GM21423 (cell line): ENCODE results near the gene BECN2.
A peak's percentile ranks its signal among the peaks of the same experiment; 100 is the strongest.
"Not testable (repeated sequence)": the region's sequence is repeated elsewhere in the genome, so short reads cannot be mapped to it uniquely, and the experiment has no call there.

ENCODE experiments used
- ATAC-seq: cut with Tn5 transposase; IDR thresholded peaks from one replicate; pipeline ENCODE4 v1.9.1; 2021; ENCODE audit warnings: mild to moderate bottlenecking, moderate library complexity; ENCODE audit not compliant: unreplicated experiment

Gene BECN2

GRCh38 chr1:241979071-241979470, 21.5 kb downstream of the BECN2 start:
- no peak for ATAC-seq

- ATAC-seq, result no peak
Measured at GRCh38 chr1:241979926-241980325, 22.4 kb downstream of the BECN2 start.

- no peak for ATAC-seq
Measured at GRCh38 chr1:241985787-241986186, 28.2 kb downstream of the BECN2 start.

- not testable (repeated sequence) for ATAC-seq
Measured at GRCh38 chr1:241988389-241988930, 30.9 kb downstream of the BECN2 start.

- ATAC-seq, result no peak
Measured at GRCh38 chr1:241990040-241990439, 32.5 kb downstream of the BECN2 start.

- ATAC-seq, result no peak
Measured at GRCh38 chr1:241992734-241993133, 35.2 kb downstream of the BECN2 start.

- ATAC-seq, result no peak
Measured at GRCh38 chr1:241994171-241994570, 36.6 kb downstream of the BECN2 start.

- no peak for ATAC-seq
Measured at GRCh38 chr1:241997401-241997998, 39.9 kb downstream of the BECN2 start.

- ATAC-seq, result peak; percentile 83
Measured at GRCh38 chr1:241998412-241998921, 40.9 kb downstream of the BECN2 start.

GRCh38 chr1:241999026-241999425, 41.5 kb downstream of the BECN2 start, which contains the start of gene MAP1LC3C:
Gene MAP1LC3C, minus strand, starts transcription at chr1:241999098. Its CDS starts 90 bp downstream, at chr1:241999008.
- ATAC-seq, result no peak

GRCh38 chr1:242000434-242000833, 42.9 kb downstream of the BECN2 start:
- ATAC-seq, result no peak

- no peak for ATAC-seq
Measured at GRCh38 chr1:242002072-242002471, 44.5 kb downstream of the BECN2 start.

- ATAC-seq, result no peak
Measured at GRCh38 chr1:242002510-242002909, 44.9 kb downstream of the BECN2 start.

GRCh38 chr1:242004751-242005495, 47.4 kb downstream of the BECN2 start:
- no peak for ATAC-seq

GRCh38 chr1:242005866-242006535, 48.4 kb downstream of the BECN2 start:
- ATAC-seq, result no peak

- ATAC-seq, result no peak
Measured at GRCh38 chr1:242006976-242007375, 49.4 kb downstream of the BECN2 start.
